ENCODE data around the gene MUC22. TPM values are rescaled to one million over a fixed set of nuclear protein-coding genes. Genes with fewer than 3 reads are reported as not detected.

MUC22 gene
- total RNA-seq, 2 donors from 2014 or later: not detected

DNA sequence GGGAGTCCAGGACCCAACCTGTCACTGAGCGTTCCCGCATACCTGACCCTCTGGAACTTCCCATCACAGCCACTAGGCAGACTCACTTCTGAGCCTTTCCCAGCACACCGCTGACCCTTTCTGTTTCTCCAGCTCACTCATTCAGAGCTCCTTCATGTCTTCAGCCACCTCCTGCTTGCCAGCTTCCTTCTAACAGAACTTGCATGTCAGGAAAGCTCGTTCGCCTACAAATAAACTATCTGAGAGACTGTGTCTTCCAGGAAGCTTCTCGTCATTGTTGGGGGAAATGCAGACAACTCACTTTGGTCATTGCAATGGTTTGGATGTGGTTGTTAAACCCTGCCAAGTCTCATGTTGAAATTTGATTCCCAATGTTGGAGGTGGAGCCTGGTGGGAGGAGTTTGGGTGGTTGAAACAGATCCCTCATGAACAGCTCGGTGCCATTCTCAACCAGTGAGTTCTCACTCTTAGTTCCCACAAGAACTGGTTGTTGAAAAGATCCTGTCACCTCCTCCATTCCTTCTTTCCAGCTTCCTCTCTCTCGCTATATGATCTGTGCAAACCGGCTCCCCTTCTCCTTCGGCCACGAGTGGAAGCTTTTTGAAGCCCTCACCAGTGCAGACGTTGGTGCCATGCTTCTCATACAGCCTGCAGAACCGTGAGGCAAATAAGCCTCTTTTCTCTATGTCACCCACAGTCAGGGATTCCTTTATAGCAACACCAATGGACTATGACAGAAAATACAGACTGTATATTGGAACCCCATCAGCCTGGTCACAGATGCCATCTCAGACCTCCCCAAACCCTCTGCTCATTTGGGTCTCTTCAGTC, 28.1 kb upstream of the MUC22 start:
- no peaks in the 10 kb centered on the region for H3K9me3 ChIP-seq
- H3K36me3 ChIP-seq (replicated peaks in 1 of 2; ENCODE audit: insufficient read depth in 1 of 2, low read depth in 2 of 2): no peaks in the 10 kb centered on the region
- H3K4me1 ChIP-seq: peaks cover 6% of the 10 kb centered on the region
- TF ChIP-seq, protein P1, sequence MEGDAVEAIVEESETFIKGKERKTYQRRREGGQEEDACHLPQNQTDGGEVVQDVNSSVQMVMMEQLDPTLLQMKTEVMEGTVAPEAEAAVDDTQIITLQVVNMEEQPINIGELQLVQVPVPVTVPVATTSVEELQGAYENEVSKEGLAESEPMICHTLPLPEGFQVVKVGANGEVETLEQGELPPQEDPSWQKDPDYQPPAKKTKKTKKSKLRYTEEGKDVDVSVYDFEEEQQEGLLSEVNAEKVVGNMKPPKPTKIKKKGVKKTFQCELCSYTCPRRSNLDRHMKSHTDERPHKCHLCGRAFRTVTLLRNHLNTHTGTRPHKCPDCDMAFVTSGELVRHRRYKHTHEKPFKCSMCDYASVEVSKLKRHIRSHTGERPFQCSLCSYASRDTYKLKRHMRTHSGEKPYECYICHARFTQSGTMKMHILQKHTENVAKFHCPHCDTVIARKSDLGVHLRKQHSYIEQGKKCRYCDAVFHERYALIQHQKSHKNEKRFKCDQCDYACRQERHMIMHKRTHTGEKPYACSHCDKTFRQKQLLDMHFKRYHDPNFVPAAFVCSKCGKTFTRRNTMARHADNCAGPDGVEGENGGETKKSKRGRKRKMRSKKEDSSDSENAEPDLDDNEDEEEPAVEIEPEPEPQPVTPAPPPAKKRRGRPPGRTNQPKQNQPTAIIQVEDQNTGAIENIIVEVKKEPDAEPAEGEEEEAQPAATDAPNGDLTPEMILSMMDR (IDR thresholded peaks at IDR 0.05): peak in 5 of 7 experiments; percentile 23 to 52 (median 45)
- TF ChIP-seq POLR2A (IDR thresholded peaks at IDR 0.05): no peak
- WGBS, 2 donors: 5 to 9% methylated on average over 13 of the region's 13 CpGs
- ATAC-seq: peak; percentile 92
- H3K27me3 ChIP-seq: no peaks in the 10 kb centered on the region
- peak; percentile 58 to 76 (median 68) for DNase-seq
- intact Hi-C loops (cut with DNase I): no loop called here
- no peak overlapping the region for H3K4me3 ChIP-seq
- H3K27ac ChIP-seq: peak overlapping the region in 3 of 4 donors; percentile 13 to 62 (median 39)

DNA sequence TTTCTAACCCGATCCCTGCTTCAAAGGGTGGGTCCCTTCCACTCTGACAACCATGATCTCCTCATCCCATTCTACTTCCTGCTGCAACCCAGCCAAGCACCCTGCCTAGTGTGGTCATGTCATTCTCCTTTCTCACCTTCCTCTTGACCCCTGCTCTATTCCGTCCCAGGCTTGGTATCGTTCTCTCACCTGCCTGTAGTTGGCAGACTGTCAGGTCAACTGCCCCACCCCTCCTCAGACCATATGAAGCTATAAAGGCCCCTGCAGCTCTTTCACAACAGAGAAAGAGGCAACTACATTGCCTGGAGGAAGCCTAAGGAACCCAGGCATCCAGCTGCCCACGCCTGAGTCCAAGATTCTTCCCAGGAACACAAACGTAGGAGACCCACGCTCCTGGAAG, 26.8 kb upstream of the MUC22 start, which contains the start of gene MUC21:
TSS of gene MUC21 (plus strand) at position 280 of the 400 bp plus-strand sequence. CDS start 241 bp downstream, outside the sequence.
- H3K4me3 ChIP-seq: no peak within 1 kb of the TSS
- TF ChIP-seq, protein P1 (IDR thresholded peaks at IDR 0.05): no peak
- no peak for TF ChIP-seq POLR2A (IDR thresholded peaks at IDR 0.05)
- no peaks in the 10 kb centered on the region for H3K36me3 ChIP-seq (replicated peaks in 1 of 2; ENCODE audit: insufficient read depth in 1 of 2, low read depth in 2 of 2)
- 69 to 77% methylated on average over 6 of the region's 6 CpGs for WGBS, 2 donors
- no peaks in the 10 kb centered on the region for H3K9me3 ChIP-seq
- intact Hi-C loops (cut with DNase I): no loop called here
- peaks cover 6% of the 10 kb centered on the region for H3K4me1 ChIP-seq
- peak within 1 kb of the TSS in 2 of 4 donors; percentile 13 to 39 for H3K27ac ChIP-seq
- no peaks in the 10 kb centered on the region for H3K27me3 ChIP-seq
- DNase-seq: no peak
- ATAC-seq: no peak

DNA sequence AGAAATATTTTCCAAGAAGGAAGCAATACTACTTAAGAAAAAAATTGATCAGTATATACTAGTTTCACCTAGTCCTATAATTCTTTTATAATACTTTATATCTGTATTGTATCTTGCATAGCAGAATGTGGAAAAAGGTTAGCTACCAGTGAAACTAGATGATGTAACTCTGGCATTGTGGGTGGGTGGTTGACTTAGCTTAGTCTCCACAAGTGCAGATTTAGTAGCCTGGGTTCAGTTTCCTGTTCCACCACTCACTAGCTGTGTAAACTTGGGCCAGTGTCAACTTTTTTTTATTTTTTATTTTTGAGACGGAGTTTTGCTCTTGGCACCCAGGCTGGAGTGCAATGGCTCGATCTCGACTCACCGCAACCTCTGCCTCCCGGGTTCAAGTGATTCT, 24.8 kb upstream of the MUC22 start:
- ATAC-seq (no peak), DNase-seq (no peak)
- H3K27ac ChIP-seq: no peak overlapping the region
- H3K4me1 ChIP-seq: peaks cover 6% of the 10 kb centered on the region
- no peaks in the 10 kb centered on the region for H3K27me3 ChIP-seq
- WGBS, 2 donors: 78 to 84% methylated on average over 5 of the region's 5 CpGs
- intact Hi-C loops (cut with DNase I): no loop called here
- no peaks in the 10 kb centered on the region for H3K36me3 ChIP-seq (replicated peaks in 1 of 2; ENCODE audit: insufficient read depth in 1 of 2, low read depth in 2 of 2)
- TF ChIP-seq, protein P1 (IDR thresholded peaks at IDR 0.05): no peak
- TF ChIP-seq POLR2A (IDR thresholded peaks at IDR 0.05): no peak
- no peaks in the 10 kb centered on the region for H3K9me3 ChIP-seq
- no peak overlapping the region for H3K4me3 ChIP-seq

DNA sequence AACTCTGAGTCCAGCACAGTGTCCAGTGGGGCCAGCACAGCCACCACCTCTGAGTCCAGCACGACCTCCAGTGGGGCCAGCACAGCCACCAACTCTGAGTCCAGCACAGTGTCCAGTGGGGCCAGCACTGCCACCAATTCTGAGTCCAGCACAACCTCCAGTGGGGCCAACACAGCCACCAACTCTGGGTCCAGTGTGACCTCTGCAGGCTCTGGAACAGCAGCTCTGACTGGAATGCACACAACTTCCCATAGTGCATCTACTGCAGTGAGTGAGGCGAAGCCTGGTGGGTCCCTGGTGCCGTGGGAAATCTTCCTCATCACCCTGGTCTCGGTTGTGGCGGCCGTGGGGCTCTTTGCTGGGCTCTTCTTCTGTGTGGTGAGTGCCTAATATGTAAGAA, 23.0 kb upstream of the MUC22 start:
- 85 to 90% methylated on average over 4 to 6 of the region's 6 CpGs for WGBS, 2 donors
- H3K27ac ChIP-seq: no peak overlapping the region
- no peak overlapping the region for H3K4me3 ChIP-seq
- H3K9me3 ChIP-seq: no peaks in the 10 kb centered on the region
- intact Hi-C loops (cut with DNase I): no loop called here
- TF ChIP-seq, protein P1 (IDR thresholded peaks at IDR 0.05): no peak
- no peak for TF ChIP-seq POLR2A (IDR thresholded peaks at IDR 0.05)
- no peak for ATAC-seq
- DNase-seq: no peak
- H3K27me3 ChIP-seq: no peaks in the 10 kb centered on the region
- H3K36me3 ChIP-seq (replicated peaks in 1 of 2; ENCODE audit: insufficient read depth in 1 of 2, low read depth in 2 of 2): no peaks in the 10 kb centered on the region
- peaks cover 5% of the 10 kb centered on the region for H3K4me1 ChIP-seq

Measured in body of pancreas (tissue), 4 donors.